CD14-positive monocyte (primary cell): Measurements from ENCODE around the gene SNU13. TPM values are rescaled to one million over a fixed set of nuclear protein-coding genes. Genes with fewer than 3 reads are reported as not detected.
A peak's percentile ranks its signal among the peaks of the same experiment; 100 is the strongest.
"Not testable (repeated sequence)": the region's sequence is repeated elsewhere in the genome, so short reads cannot be mapped to it uniquely, and the experiment has no call there.

Source experiments
- DNase-seq, 3 donors: peaks; one replicate each; pipeline ENCODE4 v3.0.0-alpha.2; 2011 to 2022
- H2AFZ ChIP-seq: 2 replicates; pipeline ENCODE4 v1.6.0; 2012; ENCODE audit warnings: mild to moderate bottlenecking, low read depth, low read length, inconsistent platforms; ENCODE audit not compliant: insufficient read depth, poor library complexity, severe bottlenecking
- H3K27ac ChIP-seq, 2 donors: 1 replicate in 1 of 2; 2 replicates in 1 of 2; pipeline ENCODE4 v1.5.1; 2012 to 2013; ENCODE audit warnings: low read length in 2 of 2, control low read depth in 1 of 2, inconsistent platforms in 1 of 2, low read depth in 1 of 2, mild to moderate bottlenecking in 1 of 2
- H3K27me3 ChIP-seq, 2 donors: one replicate each; pipeline versions ENCODE4 v1.6.0 to v1.6.1; 2011 to 2013; ENCODE audit warnings: low read length in 2 of 2; ENCODE audit not compliant: control insufficient read depth in 2 of 2, insufficient read depth in 2 of 2
- H3K36me3 ChIP-seq, 2 donors: replicated peaks in 1 of 2; 1 replicate in 1 of 2; 2 replicates in 1 of 2; pipeline versions ENCODE4 v1.5.1 to v1.6.1; 2012 to 2013; ENCODE audit warnings: low read length in 2 of 2, control low read depth in 1 of 2, inconsistent platforms in 1 of 2, mild to moderate bottlenecking in 1 of 2; ENCODE audit not compliant: insufficient read depth in 2 of 2, control insufficient read depth in 1 of 2
- H3K4me1 ChIP-seq, 2 donors: 1 replicate in 1 of 2; 2 replicates in 1 of 2; pipeline versions ENCODE4 v1.5.1 to v1.6.1; 2012 to 2013; ENCODE audit warnings: low read length in 2 of 2, control low read depth in 1 of 2, inconsistent platforms in 1 of 2, mild to moderate bottlenecking in 1 of 2, moderate library complexity in 1 of 2; ENCODE audit not compliant: insufficient read depth in 2 of 2, control insufficient read depth in 1 of 2
- H3K4me2 ChIP-seq: replicated peaks from 2 replicates; pipeline ENCODE3; 2012; ENCODE audit warnings: low read length, moderate library complexity, mild to moderate bottlenecking; ENCODE audit not compliant: poor library complexity, severe bottlenecking; ENCODE audit errors: extremely low read depth
- H3K4me3 ChIP-seq, 3 experiments: fragments of 200-600 bp in 1 of 3; sonication (generic) in 1 of 3; replicated peaks in 1 of 3; 1 replicate in 2 of 3; 2 replicates in 1 of 3; pipeline ENCODE4 v1.5.1; 2011 to 2013; ENCODE audit warnings: low read length in 3 of 3, mild to moderate bottlenecking in 3 of 3, control low read depth in 2 of 3, low read depth in 2 of 3, inconsistent platforms in 1 of 3, moderate library complexity in 1 of 3
- H3K79me2 ChIP-seq: 2 replicates; pipeline ENCODE4 v1.6.0; 2012; ENCODE audit warnings: mild to moderate bottlenecking, control low read depth, inconsistent platforms, low read length, moderate library complexity; ENCODE audit not compliant: insufficient read depth
- H3K9ac ChIP-seq: 2 replicates; pipeline ENCODE4 v1.6.0; 2017; ENCODE audit warnings: low read length, mild to moderate bottlenecking; ENCODE audit not compliant: insufficient read depth, poor library complexity, severe bottlenecking
- H3K9me3 ChIP-seq, 2 donors: replicated peaks in 1 of 2; 1 replicate in 1 of 2; 2 replicates in 1 of 2; pipeline versions ENCODE4 v1.5.1 to v1.6.1; 2012 to 2013; ENCODE audit warnings: low read length in 2 of 2, control low read depth in 1 of 2; ENCODE audit not compliant: control insufficient read depth in 1 of 2, insufficient read depth in 1 of 2
- H4K20me1 ChIP-seq: 2 replicates; pipeline ENCODE4 v1.6.0; 2012; ENCODE audit warnings: mild to moderate bottlenecking, low read length, control low read depth, moderate library complexity; ENCODE audit not compliant: insufficient read depth
- H3K27ac Mint-ChIP-seq, 7 donors: one replicate each; pipeline ENCODE4 v1.8.0; 2020; ENCODE audit warnings: mild to moderate bottlenecking in 7 of 7, mixed read lengths in 7 of 7, moderate library complexity in 6 of 7, inconsistent platforms in 2 of 7
- H3K27me3 Mint-ChIP-seq, 3 donors: one replicate each; pipeline ENCODE4 v1.8.0; 2021 to 2022; ENCODE audit warnings: low read depth in 3 of 3, mild to moderate bottlenecking in 3 of 3, mixed read lengths in 3 of 3, moderate library complexity in 3 of 3, inconsistent platforms in 1 of 3
- H3K36me3 Mint-ChIP-seq, 2 donors: one replicate each; pipeline ENCODE4 v1.8.0; 2020; ENCODE audit warnings: mixed read lengths in 2 of 2, inconsistent platforms in 1 of 2, mild to moderate bottlenecking in 1 of 2
- H3K4me1 Mint-ChIP-seq: one replicate; pipeline ENCODE4 v1.8.0; 2020; ENCODE audit warnings: mild to moderate bottlenecking, mixed read lengths
- H3K4me3 Mint-ChIP-seq, 2 donors: one replicate each; pipeline ENCODE4 v1.8.0; 2020; ENCODE audit warnings: mild to moderate bottlenecking in 2 of 2, mixed read lengths in 2 of 2, moderate library complexity in 1 of 2
- H3K9me3 Mint-ChIP-seq, 7 donors: one replicate each; pipeline ENCODE4 v1.8.0; 2020 to 2022; ENCODE audit warnings: mixed read lengths in 7 of 7, mild to moderate bottlenecking in 6 of 7, moderate library complexity in 6 of 7, inconsistent platforms in 2 of 7
- CTCF ChIP-seq: fragments of 200-600 bp; IDR thresholded peaks from one replicate; pipeline ENCODE4 v1.8.0; 2022; ENCODE audit warnings: antibody characterized with exemption, mild to moderate bottlenecking
- WGBS: methylation state at CpG from one replicate; pipeline ENCODE4 v1.1.5; 2013; ENCODE audit warnings: missing lambda C conversion rate; ENCODE audit not compliant: insufficient coverage; 5-methylcytosine and 5-hydroxymethylcytosine counted together
- intact Hi-C, 2 donors: fragments of 100-400 bp; cut with micrococcal nuclease; formaldehyde crosslinking; loops; one replicate each; pipeline versions ENCODE4 v1.15.0 to v1.15.1; 2023
- polyA plus RNA-seq, 3 donors: library from polyadenylated mRNA; depleted of rRNA in 1 of 3; unstranded in 2 of 3; stranded (reverse) in 1 of 3; fragments of 300-500 nt in 2 of 3; fragments of >200 nt in 1 of 3; fragmentation: Illumina TruSeq in 2 of 3; gene quantifications; 1 replicate in 2 of 3; 2 replicates in 1 of 3; pipeline ENCODE4 v1.2.3, GENCODE V29; 2012 to 2021

Gene SNU13
- polyA plus RNA-seq, 3 donors: 90.0 to 168 (median 168) TPM

DNA sequence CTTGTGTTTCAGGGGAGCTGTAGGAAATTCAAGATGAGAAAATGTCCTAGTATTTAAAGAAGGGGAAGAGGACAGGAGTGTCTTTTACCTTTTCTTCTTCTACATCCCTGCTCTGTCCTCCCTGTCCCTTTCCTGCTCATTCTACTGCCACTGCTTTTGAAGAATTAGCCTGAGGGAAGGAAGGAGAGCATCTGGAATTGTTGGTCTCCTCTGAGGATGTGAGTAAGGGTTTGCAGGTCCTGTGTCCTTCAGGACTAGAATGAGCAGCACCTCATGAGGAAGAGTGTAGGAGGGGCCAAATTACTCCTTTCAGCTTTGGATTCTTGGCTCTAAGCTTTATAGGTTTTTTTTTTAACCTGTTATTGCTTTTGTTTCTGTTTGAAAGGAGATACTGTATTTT, 24.2 kb downstream of the SNU13 start:
- no peak overlapping the region for H3K4me2 ChIP-seq
- no peak overlapping the region for H3K9ac ChIP-seq
- peaks cover 7 to 10% of the 10 kb centered on the region in 2 donors for H3K4me1 ChIP-seq
- H3K27ac ChIP-seq: no peak overlapping the region
- Mint-ChIP-seq H3K36me3 (peaks cover 47 to 56% of the 10 kb centered on the region in 2 donors), H3K27ac (peak overlapping the region in 2 of 7 donors; percentile 48 to 50), H3K9me3 (peaks cover 0 to 3% (median 0%) of the 10 kb centered on the region in 7 donors), H3K4me3 (no peak overlapping the region), H3K27me3 (no peaks in the 10 kb centered on the region), H3K4me1 (peaks cover 9% of the 10 kb centered on the region)
- H2AFZ ChIP-seq: no peak overlapping the region
- no peak overlapping the region for H3K4me3 ChIP-seq
- H3K36me3 ChIP-seq: peaks cover 56 to 60% of the 10 kb centered on the region in 2 donors
- H3K9me3 ChIP-seq: no peaks in the 10 kb centered on the region
- H4K20me1 ChIP-seq: no peaks in the 10 kb centered on the region
- H3K79me2 ChIP-seq: no peaks in the 10 kb centered on the region
- intact Hi-C loops: no loop called here
- no peak for TF ChIP-seq CTCF
- DNase-seq: no peak
- no peaks in the 10 kb centered on the region for H3K27me3 ChIP-seq

GRCh38 chr22:41663594-41663993, 25.1 kb downstream of the SNU13 start:
- H3K79me2 ChIP-seq, H3K4me1 ChIP-seq, H3K4me1 Mint-ChIP-seq, H3K27me3 Mint-ChIP-seq, DNase-seq, H3K4me2 ChIP-seq, H3K9ac ChIP-seq, H3K9me3 Mint-ChIP-seq, H3K27me3 ChIP-seq, H2AFZ ChIP-seq, H3K9me3 ChIP-seq, H4K20me1 ChIP-seq, H3K4me3 Mint-ChIP-seq, H3K4me3 ChIP-seq, intact Hi-C loops: not testable (repeated sequence)
- Mint-ChIP-seq H3K36me3 (peaks cover 54 to 65% of the 10 kb centered on the region in 2 donors), H3K27ac (peak overlapping the region in 3 of 7 donors; percentile 19 to 49 (median 37))
- Histone ChIP-seq H3K27ac (peak overlapping the region in 1 of 2 donors; percentile 14), H3K36me3 (peaks cover 65 to 69% of the 10 kb centered on the region in 2 donors)
- no CpG with 5 or more reads among the region's 9 CpGs for WGBS
